Activated CD8-positive, alpha-beta T cell treated with anti-CD3 and anti-CD28 coated beads for 36 hours (primary cell): Measurements from ENCODE around the gene IL20RB. TPM values are rescaled to one million over a fixed set of nuclear protein-coding genes. Genes with fewer than 3 reads are reported as not detected.

Source experiments
- ATAC-seq: fragments of 200-7000 bp; cut with Tn5 transposase; one replicate; pipeline ENCODE4 v1.10.0; 2021; ENCODE audit warnings: mild to moderate bottlenecking, moderate library complexity
- CTCF ChIA-PET: fragments of 350-600 bp; sonication (Branson Sonifier 250); formaldehyde crosslinking; loops from one replicate; lab custom pipeline; 2021; ENCODE audit warnings: antibody characterized with exemption; lab: Charles Lee
- POLR2A ChIA-PET: fragments of 350-600 bp; sonication (Branson Sonifier 250); formaldehyde crosslinking; loops from one replicate; lab custom pipeline; 2021; ENCODE audit warnings: antibody characterized with exemption; lab: Charles Lee
- DNase-seq: peaks from one replicate; pipeline ENCODE4 v3.0.0-alpha.2; 2020
- H3K27ac Mint-ChIP-seq: one replicate; pipeline ENCODE4 v1.8.0; 2021; ENCODE audit warnings: mild to moderate bottlenecking, mixed read lengths
- H3K27me3 Mint-ChIP-seq: one replicate; pipeline ENCODE4 v1.8.0; 2021; ENCODE audit warnings: mixed read lengths
- H3K36me3 Mint-ChIP-seq: one replicate; pipeline ENCODE4 v1.8.0; 2021; ENCODE audit warnings: low read depth, mixed read lengths
- H3K4me1 Mint-ChIP-seq: one replicate; pipeline ENCODE4 v1.8.0; 2021; ENCODE audit warnings: low read depth, mixed read lengths
- H3K4me3 Mint-ChIP-seq: one replicate; pipeline ENCODE4 v1.8.0; 2021; ENCODE audit warnings: mild to moderate bottlenecking, moderate library complexity, mixed read lengths
- H3K9me3 Mint-ChIP-seq: one replicate; pipeline ENCODE4 v1.8.0; 2021; ENCODE audit warnings: mixed read lengths
- CTCF ChIP-seq: fragments of 200-600 bp; IDR thresholded peaks from one replicate; pipeline ENCODE4 v1.8.0; 2022; ENCODE audit warnings: antibody characterized with exemption, mild to moderate bottlenecking
- intact Hi-C: fragments of 100-400 bp; cut with micrococcal nuclease; formaldehyde crosslinking; loops from one replicate; pipeline ENCODE4 v1.10.0; 2022
- total RNA-seq, 2 experiments: library from RNA; stranded (reverse); gene quantifications; one replicate each; pipeline ENCODE4 v1.2.3, GENCODE V29; 2021

IL20RB gene
- total RNA-seq, 2 experiments from 2014 or later: 1.0 to 1.2 TPM

DNA sequence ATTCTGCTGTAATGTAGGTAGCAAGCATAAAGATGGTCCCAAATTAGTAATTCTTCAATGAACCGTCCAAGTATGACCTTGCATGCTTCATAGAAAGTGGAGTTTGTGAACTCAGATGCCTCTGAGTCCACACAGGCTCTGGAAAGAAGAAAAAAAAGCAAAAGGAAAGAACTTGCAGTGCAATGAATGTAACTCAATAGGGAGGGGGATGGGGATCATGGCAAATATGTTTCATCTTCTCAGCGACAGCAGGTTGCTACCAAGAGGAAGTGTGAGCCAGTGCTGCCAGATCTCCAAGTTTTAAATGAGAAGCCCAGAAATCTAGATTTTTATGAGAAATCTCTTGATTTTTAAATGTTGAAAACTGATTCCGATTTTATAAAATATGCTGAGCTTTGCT is 50.3 kb downstream of the IL20RB start:
- peaks cover 3% of the 10 kb centered on the region for H3K36me3 Mint-ChIP-seq
- DNase-seq (no peak), ATAC-seq (no peak)
- ChIA-PET CTCF (no interaction called here), POLR2A (no interaction called here)
- H3K4me3 Mint-ChIP-seq: no peak overlapping the region
- H3K4me1 Mint-ChIP-seq: peaks cover 3% of the 10 kb centered on the region
- H3K27ac Mint-ChIP-seq: no peak overlapping the region
- intact Hi-C loops: no loop called here
- H3K27me3 Mint-ChIP-seq: no peaks in the 10 kb centered on the region
- no peaks in the 10 kb centered on the region for H3K9me3 Mint-ChIP-seq
- no peak for TF ChIP-seq CTCF

- Mint-ChIP-seq H3K4me1 (peaks cover 5% of the 10 kb centered on the region), H3K27ac (no peak overlapping the region), H3K36me3 (peaks cover 3% of the 10 kb centered on the region), H3K27me3 (no peaks in the 10 kb centered on the region), H3K4me3 (no peak overlapping the region), H3K9me3 (no peaks in the 10 kb centered on the region)
- CTCF ChIA-PET: no interaction called here
- POLR2A ChIA-PET: no interaction called here
- no peak for TF ChIP-seq CTCF
- DNase-seq: no peak
- intact Hi-C loops: no loop called here
- ATAC-seq: no peak
These were observed 51.2 kb downstream of the IL20RB start for GRCh38 chr3:137008976-137009375.

DNA sequence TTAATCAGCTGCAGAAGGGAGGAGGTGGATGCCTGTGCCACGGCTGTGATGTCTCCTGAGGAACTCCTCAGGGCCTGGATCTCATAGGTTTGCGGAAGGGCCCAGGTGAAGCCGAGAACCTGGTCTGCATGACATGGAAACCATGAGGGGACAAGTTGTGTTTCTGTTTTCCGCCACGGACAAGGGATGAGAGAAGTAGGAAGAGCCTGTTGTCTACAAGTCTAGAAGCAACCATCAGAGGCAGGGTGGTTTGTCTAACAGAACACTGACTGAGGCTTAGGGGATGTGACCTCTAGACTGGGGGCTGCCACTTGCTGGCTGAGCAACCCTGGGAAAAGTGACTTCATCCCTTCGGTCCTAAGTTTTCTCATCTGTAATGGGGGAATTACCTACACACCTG is 52.4 kb downstream of the IL20RB start:
- no peak for ATAC-seq
- Mint-ChIP-seq H3K36me3 (peaks cover 3% of the 10 kb centered on the region), H3K4me1 (peaks cover 11% of the 10 kb centered on the region), H3K27me3 (no peaks in the 10 kb centered on the region), H3K27ac (no peak overlapping the region), H3K9me3 (no peaks in the 10 kb centered on the region), H3K4me3 (no peak overlapping the region)
- no peak for DNase-seq
- intact Hi-C loops: no loop called here
- TF ChIP-seq CTCF: no peak
- ChIA-PET POLR2A (no interaction called here), CTCF (interaction anchor here (9.2 kb wide), 1 partner anchor 254 kb away, joined by 167 read pairs; the partner anchor contains the start of gene STAG1)

- intact Hi-C loops: no loop called here
- no peak overlapping the region for H3K27ac Mint-ChIP-seq
- no peak for TF ChIP-seq CTCF
- peaks cover 11% of the 10 kb centered on the region for H3K4me1 Mint-ChIP-seq
- DNase-seq: no peak
- no peak overlapping the region for H3K4me3 Mint-ChIP-seq
- peaks cover 3% of the 10 kb centered on the region for H3K36me3 Mint-ChIP-seq
- H3K27me3 Mint-ChIP-seq: no peaks in the 10 kb centered on the region
- ATAC-seq: no peak
- POLR2A ChIA-PET: no interaction called here
- CTCF ChIA-PET: interaction anchor here (9.2 kb wide), 1 partner anchor 255 kb away, joined by 167 read pairs; the partner anchor contains the start of gene STAG1
- H3K9me3 Mint-ChIP-seq: no peaks in the 10 kb centered on the region
These were observed 53.4 kb downstream of the IL20RB start for GRCh38 chr3:137011153-137011552.

- Mint-ChIP-seq H3K4me3 (no peak overlapping the region), H3K4me1 (peaks cover 11% of the 10 kb centered on the region), H3K27me3 (no peaks in the 10 kb centered on the region), H3K27ac (no peak overlapping the region), H3K36me3 (peaks cover 3% of the 10 kb centered on the region), H3K9me3 (no peaks in the 10 kb centered on the region)
- intact Hi-C loops: loop anchor here (2.0 kb wide), 1 partner anchor 937 kb away; no protein-coding TSS in a partner anchor
- POLR2A ChIA-PET: no interaction called here
- TF ChIP-seq CTCF: no peak
- CTCF ChIA-PET: interaction anchor here (1.0 to 9.2 kb wide), 2 partner anchors 153 to 256 kb away, joined by 3 to 167 read pairs; partner anchors contain the start of gene STAG1
- ATAC-seq (no peak), DNase-seq (no peak)
These were observed 54.3 kb downstream of the IL20RB start for GRCh38 chr3:137012097-137012501.
